Umbilical cord (tissue), 2 donors: ENCODE measurements around the gene AKT3. TPM values are rescaled to one million over a fixed set of nuclear protein-coding genes. Genes with fewer than 3 reads are reported as not detected.
"Not testable (repeated sequence)": the region's sequence is repeated elsewhere in the genome, so short reads cannot be mapped to it uniquely, and the experiment has no call there.

Source experiments
- DNase-seq: peaks from one replicate; pipeline ENCODE4 v3.0.0-alpha.2; 2015; ENCODE audit warnings: low spot score
- total RNA-seq: library from RNA; depleted of rRNA; stranded (reverse); fragments of >200 nt; gene quantifications from one replicate; pipeline ENCODE4 v1.2.3, GENCODE V29; 2014; ENCODE audit warnings: low replicate concordance; ENCODE audit not compliant: insufficient read depth

The AKT3 gene
- total RNA-seq, 1 donor from 2014 or later: 64.0 TPM

GRCh38 chr1:243786531-243786930 lies 63.5 kb downstream of the AKT3 start:
- DNase-seq: no peak

- DNase-seq: no peak
Measured at GRCh38 chr1:243784506-243784905, 65.5 kb downstream of the AKT3 start.

- no peak for DNase-seq
Measured at GRCh38 chr1:243783714-243784113, 66.3 kb downstream of the AKT3 start.

GRCh38 chr1:243772361-243773050 lies 77.5 kb downstream of the AKT3 start:
- DNase-seq: not testable (repeated sequence)

GRCh38 chr1:243770860-243771259 lies 79.2 kb downstream of the AKT3 start:
- no peak for DNase-seq

- no peak for DNase-seq
Measured at GRCh38 chr1:243765676-243766075, 84.4 kb downstream of the AKT3 start.

- DNase-seq: no peak
Measured at GRCh38 chr1:243763806-243764205, 86.2 kb downstream of the AKT3 start.

GRCh38 chr1:243758647-243759046 lies 91.4 kb downstream of the AKT3 start:
- DNase-seq: no peak

- no peak for DNase-seq
Measured at GRCh38 chr1:243756529-243756928, 93.5 kb downstream of the AKT3 start.

GRCh38 chr1:243754348-243754747 lies 95.7 kb downstream of the AKT3 start:
- DNase-seq: no peak

- no peak for DNase-seq
Measured at GRCh38 chr1:243751506-243751905, 98.5 kb downstream of the AKT3 start.

- DNase-seq: peak; percentile 78
Measured at GRCh38 chr1:243748706-243749283, 101.2 kb downstream of the AKT3 start.

- DNase-seq: no peak
Measured at GRCh38 chr1:243748227-243748626, 101.8 kb downstream of the AKT3 start.

GRCh38 chr1:243746751-243747150 lies 103.3 kb downstream of the AKT3 start:
- DNase-seq: no peak

GRCh38 chr1:243745356-243745755 lies 104.7 kb downstream of the AKT3 start:
- no peak for DNase-seq

GRCh38 chr1:243742819-243743218 lies 107.2 kb downstream of the AKT3 start:
- no peak for DNase-seq

GRCh38 chr1:243740255-243740999 lies 109.6 kb downstream of the AKT3 start:
- DNase-seq: no peak

- no peak for DNase-seq
Measured at GRCh38 chr1:243739335-243740003, 110.6 kb downstream of the AKT3 start.

GRCh38 chr1:243738020-243738419 lies 112.0 kb downstream of the AKT3 start:
- DNase-seq: no peak

GRCh38 chr1:243735457-243735856 lies 114.6 kb downstream of the AKT3 start:
- no peak for DNase-seq

GRCh38 chr1:243734308-243734695 lies 115.7 kb downstream of the AKT3 start:
- no peak for DNase-seq

- no peak for DNase-seq
Measured at GRCh38 chr1:243733670-243734307, 116.3 kb downstream of the AKT3 start.
